ENCODE measurements around the gene ZNF831. TPM values are rescaled to one million over a fixed set of nuclear protein-coding genes. Genes with fewer than 3 reads are reported as not detected.

ZNF831 gene
- total and polyA plus RNA-seq, 3 donors from 2014 or later: 0.99 to 4.8 (median 4.0) TPM

DNA sequence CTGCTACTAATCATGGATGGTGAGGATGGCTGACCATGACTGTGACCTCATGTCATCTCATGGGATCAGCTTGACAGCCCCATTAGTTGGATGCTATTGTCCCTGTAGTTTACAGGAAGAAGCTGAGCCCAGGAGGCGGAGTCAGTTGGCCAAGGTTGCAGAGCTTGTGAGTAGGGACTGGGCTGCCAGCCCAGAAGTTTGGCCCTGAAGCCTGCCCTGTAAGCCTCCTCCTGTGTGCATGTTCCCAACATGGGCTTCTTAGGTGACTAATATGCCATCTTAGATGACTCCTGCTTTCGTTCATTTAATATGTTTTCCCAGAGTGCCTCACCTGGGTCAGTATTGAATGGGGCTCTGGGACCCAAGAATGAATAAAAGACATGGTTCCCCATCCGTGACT, 143.6 kb downstream of the ZNF831 start:
- no peak for DNase-seq

More for the DNA sequence above, 143.6 kb downstream of the ZNF831 start:
- Histone ChIP-seq H3K36me3 (ENCODE audit: low read depth, missing control alignments) (no peaks in the 10 kb centered on the region), H3K9me3 (no peaks in the 10 kb centered on the region), H3K27ac (no peak overlapping the region), H3K4me1 (no peaks in the 10 kb centered on the region), H3K4me3 (no peak overlapping the region), H3K27me3 (no peaks in the 10 kb centered on the region)
- intact Hi-C loops (cut with DNase I; ENCODE audit: low total_unique reads): no loop called here
- 84 to 85% methylated on average over 3 of the region's 3 CpGs for WGBS, 2 donors
- TF ChIP-seq, protein P1, sequence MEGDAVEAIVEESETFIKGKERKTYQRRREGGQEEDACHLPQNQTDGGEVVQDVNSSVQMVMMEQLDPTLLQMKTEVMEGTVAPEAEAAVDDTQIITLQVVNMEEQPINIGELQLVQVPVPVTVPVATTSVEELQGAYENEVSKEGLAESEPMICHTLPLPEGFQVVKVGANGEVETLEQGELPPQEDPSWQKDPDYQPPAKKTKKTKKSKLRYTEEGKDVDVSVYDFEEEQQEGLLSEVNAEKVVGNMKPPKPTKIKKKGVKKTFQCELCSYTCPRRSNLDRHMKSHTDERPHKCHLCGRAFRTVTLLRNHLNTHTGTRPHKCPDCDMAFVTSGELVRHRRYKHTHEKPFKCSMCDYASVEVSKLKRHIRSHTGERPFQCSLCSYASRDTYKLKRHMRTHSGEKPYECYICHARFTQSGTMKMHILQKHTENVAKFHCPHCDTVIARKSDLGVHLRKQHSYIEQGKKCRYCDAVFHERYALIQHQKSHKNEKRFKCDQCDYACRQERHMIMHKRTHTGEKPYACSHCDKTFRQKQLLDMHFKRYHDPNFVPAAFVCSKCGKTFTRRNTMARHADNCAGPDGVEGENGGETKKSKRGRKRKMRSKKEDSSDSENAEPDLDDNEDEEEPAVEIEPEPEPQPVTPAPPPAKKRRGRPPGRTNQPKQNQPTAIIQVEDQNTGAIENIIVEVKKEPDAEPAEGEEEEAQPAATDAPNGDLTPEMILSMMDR (IDR thresholded peaks at IDR 0.05): no peak
- TF ChIP-seq POLR2A (IDR thresholded peaks at IDR 0.05): no peak

Other genes with a start within 250 kb of the ZNF831 start
- 100 to 1,000 TPM; 103 to 123 TPM for gene NELFCD, start 182.6 kb upstream of the ZNF831 start, total RNA-seq
- gene NELFCD, start 182.6 kb upstream of the ZNF831 start, polyA plus RNA-seq (ENCODE audit: insufficient read depth, low read depth, low replicate concordance): 105 TPM
- 10 to 100 TPM; 49.4 to 77.4 TPM for gene CTSZ, start 156.6 kb upstream of the ZNF831 start, total RNA-seq
- 120 TPM for gene CTSZ, start 156.6 kb upstream of the ZNF831 start, polyA plus RNA-seq (ENCODE audit: insufficient read depth, low read depth, low replicate concordance)
- under 1 TPM; 0.25 to 0.55 TPM for gene TUBB1, start 144.4 kb upstream of the ZNF831 start, total RNA-seq
- gene TUBB1, start 144.4 kb upstream of the ZNF831 start, polyA plus RNA-seq (ENCODE audit: insufficient read depth, low read depth, low replicate concordance): 1.3 TPM
- gene ATP5F1E, start 131.5 kb upstream of the ZNF831 start, total RNA-seq: 10 to 100 TPM; 24.6 to 25.5 TPM
- gene ATP5F1E, start 131.5 kb upstream of the ZNF831 start, polyA plus RNA-seq (ENCODE audit: insufficient read depth, low read depth, low replicate concordance): 76.0 TPM
- gene PRELID3B, start 121.0 kb upstream of the ZNF831 start, total RNA-seq: 10 to 100 TPM; 29.1 to 35.3 TPM
- gene PRELID3B, start 121.0 kb upstream of the ZNF831 start, polyA plus RNA-seq (ENCODE audit: insufficient read depth, low read depth, low replicate concordance): 54.3 TPM
- 1 to 10 TPM; 2.9 to 5.2 TPM for gene EDN3, start 136.8 kb downstream of the ZNF831 start, total RNA-seq
- gene EDN3, start 136.8 kb downstream of the ZNF831 start, polyA plus RNA-seq (ENCODE audit: insufficient read depth, low read depth, low replicate concordance): 3.4 TPM